ENCODE results near the gene GEMIN8. TPM values are rescaled to one million over a fixed set of nuclear protein-coding genes. Genes with fewer than 3 reads are reported as not detected.

The GEMIN8 gene
- total and polyA plus RNA-seq, 2 of the 8 experiments (the other 6 are each of a cell fraction or from before 2014, with no cell fraction given), result 18.2 to 31.4 TPM

- TF ChIP-seq CHD7 (IDR thresholded peaks at IDR 0.05; ENCODE audit: insufficient replicate concordance, low read length), result no peak
- TF ChIP-seq SUZ12 (IDR thresholded peaks at IDR 0.05; ENCODE audit: low read length), result no peak
- TF ChIP-seq KDM1A (IDR thresholded peaks at IDR 0.05; ENCODE audit: borderline replicate concordance, low read length), result no peak
- TF ChIP-seq BCL11A (IDR thresholded peaks at IDR 0.05; ENCODE audit: low read depth in 2 of 2, low read length in 2 of 2), result no peak
- no peak for TF ChIP-seq MAFK (IDR thresholded peaks at IDR 0.05; ENCODE audit: low read depth, low read length)
- no peak for TF ChIP-seq SP2 (IDR thresholded peaks at IDR 0.05; ENCODE audit: low read length)
- TF ChIP-seq CBX5 (IDR thresholded peaks at IDR 0.05; ENCODE audit: low read depth, low read length), result no peak
- no peak for TF ChIP-seq TAF1 (IDR thresholded peaks at IDR 0.05; ENCODE audit: low read depth, low read length)
- no peak for TF ChIP-seq PHF8 (conservative IDR thresholded peaks at IDR 0.05; ENCODE audit: low read depth, low read length)
- no peak for TF ChIP-seq YY1 (IDR thresholded peaks at IDR 0.05; ENCODE audit: low read depth, low read length)
- TF ChIP-seq HDAC2 (IDR thresholded peaks at IDR 0.05; ENCODE audit: borderline replicate concordance in 1 of 2, low read depth in 2 of 2, low read length in 2 of 2), result no peak
Observed at GRCh38 chrX:14003876-14004425, 25.7 kb downstream of the GEMIN8 start (continued).

Measured in H1 (cell line).